GM19351 (cell line): Measurements from ENCODE around the gene VSNL1.

Experiments
- ATAC-seq: cut with Tn5 transposase; IDR thresholded peaks from one replicate; pipeline ENCODE4 v1.9.1; 2021; ENCODE audit warnings: mild to moderate bottlenecking, moderate library complexity; ENCODE audit not compliant: unreplicated experiment

The VSNL1 gene

GRCh38 chr2:17540093-17540812, at the start of gene VSNL1:
VSNL1 (plus strand) TSS chr2:17540696; CDS start chr2:17592075, 51,379 bp downstream.
- no peak for ATAC-seq

- ATAC-seq: no peak
These were observed 44.9 kb upstream of the VSNL1 start for GRCh38 chr2:17495590-17495989.

- ATAC-seq: no peak
These were observed 42.8 kb upstream of the VSNL1 start for GRCh38 chr2:17497718-17498117.

GRCh38 chr2:17506736-17507616, 33.5 kb upstream of the VSNL1 start:
- ATAC-seq: no peak

- peak; percentile 32 for ATAC-seq
These were observed 24.8 kb upstream of the VSNL1 start for GRCh38 chr2:17515652-17516051.

- peak; percentile 35 for ATAC-seq
These were observed 22.9 kb upstream of the VSNL1 start for GRCh38 chr2:17517481-17518211.

GRCh38 chr2:17518212-17519154, 22.0 kb upstream of the VSNL1 start, which contains the start of gene RAD51AP2:
RAD51AP2 (minus strand) TSS chr2:17518440; CDS start chr2:17518415, 25 bp downstream.
- peak; percentile 80 for ATAC-seq

GRCh38 chr2:17519486-17519885, 21.0 kb upstream of the VSNL1 start:
- no peak for ATAC-seq

GRCh38 chr2:17520761-17521160, 19.7 kb upstream of the VSNL1 start:
- no peak for ATAC-seq

GRCh38 chr2:17521621-17522020, 18.9 kb upstream of the VSNL1 start:
- no peak for ATAC-seq

- ATAC-seq: no peak
These were observed 18.2 kb upstream of the VSNL1 start for GRCh38 chr2:17522303-17522702.

- ATAC-seq: no peak
These were observed 10.7 kb upstream of the VSNL1 start for GRCh38 chr2:17529771-17530170.

- ATAC-seq: no peak
These were observed 7.0 kb upstream of the VSNL1 start for GRCh38 chr2:17533546-17533945.

- ATAC-seq: no peak
These were observed 4.1 kb upstream of the VSNL1 start for GRCh38 chr2:17536416-17536815.

- ATAC-seq: no peak
These were observed 2.3 kb upstream of the VSNL1 start for GRCh38 chr2:17538022-17538843.

GRCh38 chr2:17538844-17539554, 1.5 kb upstream of the VSNL1 start:
- ATAC-seq: no peak

GRCh38 chr2:17539611-17540092, 844 bp upstream of the VSNL1 start:
- ATAC-seq: no peak

GRCh38 chr2:17540813-17541530, 476 bp downstream of the VSNL1 start:
- no peak for ATAC-seq
